ENCODE measurements around the gene VAV1.

DNA sequence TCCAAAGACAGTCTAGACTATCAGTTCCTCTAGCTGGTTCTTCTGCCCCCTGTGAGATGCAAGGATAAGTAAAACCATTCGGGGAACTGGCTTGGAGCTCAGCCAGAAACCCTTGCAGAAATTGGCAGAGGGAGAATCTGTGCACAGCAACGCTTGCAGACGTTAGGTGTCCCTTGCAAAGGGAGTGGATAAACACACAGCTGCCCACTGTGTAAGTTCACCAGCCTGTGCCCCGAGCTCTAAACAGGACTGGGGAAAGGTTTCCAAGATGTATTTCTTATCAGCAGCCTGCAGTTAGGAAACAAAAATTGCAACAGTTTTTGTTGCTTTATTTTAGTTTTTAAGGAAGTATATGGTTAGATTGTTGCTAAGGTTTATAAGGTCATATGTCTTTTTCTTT, 95.8 kb downstream of the VAV1 start:
- no peak for TF ChIP-seq EZH2 (IDR thresholded peaks at IDR 0.05; ENCODE audit: borderline replicate concordance, low read depth, low read length, severe bottlenecking)
- TF ChIP-seq, protein P1, sequence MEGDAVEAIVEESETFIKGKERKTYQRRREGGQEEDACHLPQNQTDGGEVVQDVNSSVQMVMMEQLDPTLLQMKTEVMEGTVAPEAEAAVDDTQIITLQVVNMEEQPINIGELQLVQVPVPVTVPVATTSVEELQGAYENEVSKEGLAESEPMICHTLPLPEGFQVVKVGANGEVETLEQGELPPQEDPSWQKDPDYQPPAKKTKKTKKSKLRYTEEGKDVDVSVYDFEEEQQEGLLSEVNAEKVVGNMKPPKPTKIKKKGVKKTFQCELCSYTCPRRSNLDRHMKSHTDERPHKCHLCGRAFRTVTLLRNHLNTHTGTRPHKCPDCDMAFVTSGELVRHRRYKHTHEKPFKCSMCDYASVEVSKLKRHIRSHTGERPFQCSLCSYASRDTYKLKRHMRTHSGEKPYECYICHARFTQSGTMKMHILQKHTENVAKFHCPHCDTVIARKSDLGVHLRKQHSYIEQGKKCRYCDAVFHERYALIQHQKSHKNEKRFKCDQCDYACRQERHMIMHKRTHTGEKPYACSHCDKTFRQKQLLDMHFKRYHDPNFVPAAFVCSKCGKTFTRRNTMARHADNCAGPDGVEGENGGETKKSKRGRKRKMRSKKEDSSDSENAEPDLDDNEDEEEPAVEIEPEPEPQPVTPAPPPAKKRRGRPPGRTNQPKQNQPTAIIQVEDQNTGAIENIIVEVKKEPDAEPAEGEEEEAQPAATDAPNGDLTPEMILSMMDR (IDR thresholded peaks at IDR 0.05; ENCODE audit: borderline replicate concordance, extremely low read depth, low read length, poor library complexity, severe bottlenecking) = no peak

All from DND-41 (cell line).